ENCODE measurements around the gene AQP11. TPM values are rescaled to one million over a fixed set of nuclear protein-coding genes. Genes with fewer than 3 reads are reported as not detected.

AQP11 gene

DNA sequence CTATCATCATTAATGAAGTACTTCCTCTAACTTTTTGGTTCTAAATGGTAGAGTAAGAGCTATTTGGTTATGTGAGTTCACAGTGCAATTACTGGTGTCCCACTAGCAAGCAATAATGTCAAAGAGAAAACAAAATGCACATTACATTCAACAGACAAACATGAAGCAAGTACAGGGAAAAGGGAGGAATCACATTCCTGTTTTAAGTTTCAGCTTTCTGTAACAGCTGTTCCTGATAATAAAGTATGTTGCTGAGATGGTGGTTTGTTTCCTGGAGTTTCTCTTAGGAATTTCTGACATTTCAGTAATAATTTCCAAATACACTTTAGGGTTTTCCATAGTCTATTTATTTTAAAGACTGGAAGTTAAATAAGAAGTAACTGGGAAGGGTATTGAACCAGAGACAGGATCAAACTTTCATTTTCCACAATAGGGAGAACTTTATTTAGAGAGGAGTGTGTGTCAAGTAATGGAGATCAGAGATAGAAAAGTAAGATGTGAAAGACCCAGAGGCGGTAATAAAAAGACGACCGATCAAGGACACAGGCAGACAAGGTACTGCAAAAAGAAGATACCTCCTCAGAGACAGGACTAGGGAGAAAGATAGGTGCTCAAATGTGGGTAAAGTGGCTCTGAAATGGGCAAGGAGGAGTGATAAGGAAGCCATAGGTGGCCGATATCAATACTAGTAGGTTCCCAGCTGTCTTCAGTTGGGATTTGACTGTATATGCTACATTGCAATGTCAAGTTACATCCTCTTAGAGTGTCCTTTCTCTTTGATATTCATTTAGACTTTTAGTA, 68.7 kb downstream of the AQP11 start:
- H3K27ac ChIP-seq (replicated peaks; ENCODE audit: low read length): no peak overlapping the region
- H2BK12ac ChIP-seq (ENCODE audit: low read length): no peak overlapping the region

More for the DNA sequence above, 68.7 kb downstream of the AQP11 start:
- Histone ChIP-seq H3K4me2 (ENCODE audit: insufficient read depth, low read length, poor library complexity, severe bottlenecking) (no peak overlapping the region), H2BK15ac (ENCODE audit: low read length) (no peak overlapping the region), H3K9me3 (replicated peaks in 1 of 2; ENCODE audit: control insufficient read depth in 2 of 2, insufficient read depth in 1 of 2, low read depth in 1 of 2, low read length in 2 of 2) (no peaks in the 10 kb centered on the region), H4K8ac (ENCODE audit: low read depth, low read length) (no peak overlapping the region), H3K4me3 (ENCODE audit: low read length in 2 of 2) (no peak overlapping the region), H2BK5ac (ENCODE audit: low read length) (no peak overlapping the region), H3K23ac (ENCODE audit: low read depth, low read length, poor library complexity) (no peak overlapping the region), H4K91ac (ENCODE audit: low read depth, low read length, poor library complexity) (no peak overlapping the region), H3K18ac (ENCODE audit: low read length) (no peak overlapping the region), H3K14ac (ENCODE audit: low read length) (no peak overlapping the region), H3K9ac (ENCODE audit: low read depth, low read length, poor library complexity) (no peak overlapping the region), H3K79me1 (ENCODE audit: low read depth, low read length) (no peaks in the 10 kb centered on the region), H2AFZ (ENCODE audit: low read length) (no peak overlapping the region), H3K4ac (ENCODE audit: low read length) (no peak overlapping the region), H2AK5ac (ENCODE audit: low read depth, low read length) (no peak overlapping the region), H3K4me1 (ENCODE audit: control insufficient read depth in 2 of 2, insufficient read depth in 1 of 2, low read depth in 1 of 2, low read length in 2 of 2) (no peaks in the 10 kb centered on the region), H2BK120ac (ENCODE audit: low read depth, low read length) (no peak overlapping the region), H3K36me3 (replicated peaks in 1 of 2; ENCODE audit: control insufficient read depth in 2 of 2, insufficient read depth in 2 of 2, low read length in 2 of 2) (peaks cover 0 to 7% of the 10 kb centered on the region in 2 donors), H3K27me3 (ENCODE audit: control insufficient read depth in 3 of 3, insufficient read depth in 3 of 3, low read depth in 1 of 3, low read length in 3 of 3) (no peaks in the 10 kb centered on the region)
- DNase-seq (ENCODE audit: low spot score): no peak
- whole genome bisulfite sequencing, 2 donors (ENCODE audit: extremely low coverage in 2 of 2, insufficient read length in 2 of 2, insufficient replicate concordance in 1 of 2): no CpG with 5 or more reads among the region's 4 CpGs

Small RNA genes lying within 50 kb of the gene (small RNA-seq; reads per million reads assigned to genes)
- gene RNU7-59P (ENCODE audit: insufficient read depth): not detected
